ENCODE data around the gene ZFAND3.
"Not testable (repeated sequence)": the region's sequence is repeated elsewhere in the genome, so short reads cannot be mapped to it uniquely, and the experiment has no call there.

The ZFAND3 gene

GRCh38 chr6:38045701-38046305, 226.3 kb downstream of the ZFAND3 start:
- Mint-ChIP-seq H3K4me1 (no peaks in the 10 kb centered on the region), H3K4me3 (no peak overlapping the region), H3K9me3 (peaks cover 0 to 4% of the 10 kb centered on the region in 2 donors), H3K27ac (no peak overlapping the region), H3K27me3 (no peaks in the 10 kb centered on the region)
- ATAC-seq (no peak), DNase-seq (no peak)

GRCh38 chr6:38047562-38047961, 228.0 kb downstream of the ZFAND3 start:
- Mint-ChIP-seq H3K9me3 (peaks cover 0 to 4% of the 10 kb centered on the region in 2 donors), H3K27ac (no peak overlapping the region), H3K27me3 (no peaks in the 10 kb centered on the region)

GRCh38 chr6:38049861-38050397, 230.4 kb downstream of the ZFAND3 start:
- not testable (repeated sequence) for ATAC-seq, H3K27ac Mint-ChIP-seq, H3K4me3 Mint-ChIP-seq, H3K27me3 Mint-ChIP-seq, DNase-seq, H3K4me1 Mint-ChIP-seq, H3K9me3 Mint-ChIP-seq

More at GRCh38 chr6:38047562-38047961, 228.0 kb downstream of the ZFAND3 start:
- no peak for DNase-seq
- H3K4me1 Mint-ChIP-seq, result peaks cover under 1% of the 10 kb centered on the region
- no peak overlapping the region for H3K4me3 Mint-ChIP-seq
- no peak for ATAC-seq

- DNase-seq, result no peak
- no peaks in the 10 kb centered on the region for H3K27me3 Mint-ChIP-seq
- peaks cover 14% of the 10 kb centered on the region for H3K4me1 Mint-ChIP-seq
- peaks cover 0 to 4% of the 10 kb centered on the region in 2 donors for H3K9me3 Mint-ChIP-seq
- H3K4me3 Mint-ChIP-seq, result no peak overlapping the region
- H3K27ac Mint-ChIP-seq, result no peak overlapping the region
- no peak for ATAC-seq
Measured at GRCh38 chr6:38051819-38052434, 232.4 kb downstream of the ZFAND3 start.

GRCh38 chr6:38054527-38055202, 235.1 kb downstream of the ZFAND3 start:
- Mint-ChIP-seq H3K4me3 (no peak overlapping the region), H3K27ac (no peak overlapping the region), H3K9me3 (peaks cover 0 to under 1% of the 10 kb centered on the region in 2 donors), H3K27me3 (no peaks in the 10 kb centered on the region), H3K4me1 (peaks cover 29% of the 10 kb centered on the region)
- ATAC-seq (no peak), DNase-seq (no peak)

GRCh38 chr6:38055203-38055589, 235.7 kb downstream of the ZFAND3 start:
- H3K4me1 Mint-ChIP-seq, result peaks cover 29% of the 10 kb centered on the region
- H3K27ac Mint-ChIP-seq, result no peak overlapping the region
- H3K27me3 Mint-ChIP-seq, result no peaks in the 10 kb centered on the region
- no peak overlapping the region for H3K4me3 Mint-ChIP-seq
- no peaks in the 10 kb centered on the region for H3K9me3 Mint-ChIP-seq
- ATAC-seq, result no peak
- no peak for DNase-seq

- H3K9me3 Mint-ChIP-seq, result no peaks in the 10 kb centered on the region
- ATAC-seq, result no peak
- DNase-seq, result no peak
- H3K4me3 Mint-ChIP-seq, result no peak overlapping the region
- H3K27ac Mint-ChIP-seq, result no peak overlapping the region
- peaks cover 29% of the 10 kb centered on the region for H3K4me1 Mint-ChIP-seq
- H3K27me3 Mint-ChIP-seq, result no peaks in the 10 kb centered on the region
Measured at GRCh38 chr6:38056361-38056760, 236.8 kb downstream of the ZFAND3 start.

- Mint-ChIP-seq H3K9me3 (no peaks in the 10 kb centered on the region), H3K4me1 (peaks cover 24% of the 10 kb centered on the region), H3K27ac (no peak overlapping the region), H3K4me3 (no peak overlapping the region), H3K27me3 (no peaks in the 10 kb centered on the region)
- DNase-seq, result peak; percentile 39 to 72
- ATAC-seq, result peak; percentile 100
Measured at GRCh38 chr6:38057994-38058393, 238.5 kb downstream of the ZFAND3 start.

- no peaks in the 10 kb centered on the region for H3K9me3 Mint-ChIP-seq
Measured at GRCh38 chr6:38062066-38062465, 242.5 kb downstream of the ZFAND3 start.

GRCh38 chr6:38063973-38064372, 244.4 kb downstream of the ZFAND3 start:
- no peak overlapping the region for H3K4me3 Mint-ChIP-seq
- no peak for DNase-seq
- no peaks in the 10 kb centered on the region for H3K9me3 Mint-ChIP-seq
- no peaks in the 10 kb centered on the region for H3K27me3 Mint-ChIP-seq
- no peak overlapping the region for H3K27ac Mint-ChIP-seq
- no peaks in the 10 kb centered on the region for H3K4me1 Mint-ChIP-seq
- ATAC-seq, result no peak

More at GRCh38 chr6:38062066-38062465, 242.5 kb downstream of the ZFAND3 start:
- DNase-seq (no peak), ATAC-seq (no peak)
- no peak overlapping the region for H3K4me3 Mint-ChIP-seq
- H3K27me3 Mint-ChIP-seq, result no peaks in the 10 kb centered on the region
- H3K4me1 Mint-ChIP-seq, result peaks cover 14% of the 10 kb centered on the region
- H3K27ac Mint-ChIP-seq, result no peak overlapping the region

- Mint-ChIP-seq H3K4me3 (no peak overlapping the region), H3K9me3 (no peaks in the 10 kb centered on the region), H3K4me1 (no peaks in the 10 kb centered on the region), H3K27me3 (no peaks in the 10 kb centered on the region), H3K27ac (no peak overlapping the region)
- DNase-seq (no peak), ATAC-seq (no peak)
Measured at GRCh38 chr6:38064431-38064830, 244.9 kb downstream of the ZFAND3 start.

GRCh38 chr6:38065734-38066305, 246.3 kb downstream of the ZFAND3 start:
- Mint-ChIP-seq H3K27ac (no peak overlapping the region), H3K27me3 (no peaks in the 10 kb centered on the region), H3K4me1 (no peaks in the 10 kb centered on the region), H3K4me3 (no peak overlapping the region), H3K9me3 (no peaks in the 10 kb centered on the region)
- ATAC-seq (no peak), DNase-seq (no peak)

- ATAC-seq (no peak), DNase-seq (no peak)
- no peaks in the 10 kb centered on the region for H3K27me3 Mint-ChIP-seq
- no peaks in the 10 kb centered on the region for H3K9me3 Mint-ChIP-seq
- H3K4me1 Mint-ChIP-seq, result no peaks in the 10 kb centered on the region
- H3K27ac Mint-ChIP-seq, result no peak overlapping the region
- no peak overlapping the region for H3K4me3 Mint-ChIP-seq
Measured at GRCh38 chr6:38067263-38067980, 247.9 kb downstream of the ZFAND3 start.

- H3K27me3 Mint-ChIP-seq, result no peaks in the 10 kb centered on the region
- H3K27ac Mint-ChIP-seq, result no peak overlapping the region
- no peaks in the 10 kb centered on the region for H3K9me3 Mint-ChIP-seq
- ATAC-seq (no peak), DNase-seq (no peak)
- no peak overlapping the region for H3K4me3 Mint-ChIP-seq
- H3K4me1 Mint-ChIP-seq, result no peaks in the 10 kb centered on the region
Measured at GRCh38 chr6:38068854-38069590, 249.5 kb downstream of the ZFAND3 start.

Data from stimulated activated naive CD8-positive, alpha-beta T cell treated with anti-CD3 and anti-CD28 coated beads, Interleukin-15, amount 100 ng/mL, for 72 hours (primary cell).